Fibroblast of the aortic adventitia (primary cell): ENCODE data around the gene SLC34A3. TPM values are rescaled to one million over a fixed set of nuclear protein-coding genes. Genes with fewer than 3 reads are reported as not detected.

Source experiments
- DNase-seq: peaks from one replicate; pipeline ENCODE4 v3.0.0-alpha.2; 2010; ENCODE audit warnings: low read depth
- H3K4me3 ChIP-seq: 2 replicates; pipeline ENCODE4 v1.5.1; 2011; ENCODE audit warnings: low read depth, mild to moderate bottlenecking, control low read depth, low read length, moderate library complexity
- CTCF ChIP-seq: IDR thresholded peaks from 2 replicates; pipeline ENCODE4 v1.5.1; 2011; ENCODE audit warnings: mild to moderate bottlenecking, low read length, control low read depth, inconsistent platforms; ENCODE audit not compliant: insufficient read depth
- total RNA-seq: library from RNA; depleted of rRNA; stranded (reverse); fragments of >200 nt; gene quantifications from 2 replicates; pipeline ENCODE4 v1.2.3, GENCODE V29; 2012; ENCODE audit warnings: low replicate concordance

The SLC34A3 gene
- total RNA-seq, 1 donor, result not detected

GRCh38 chr9:137218212-137218753 is 12.4 kb upstream of the SLC34A3 start:
- no peak for DNase-seq
- no peak for TF ChIP-seq CTCF

GRCh38 chr9:137218754-137219271 is 11.9 kb upstream of the SLC34A3 start:
- TF ChIP-seq CTCF, result no peak
- H3K4me3 ChIP-seq, result no peak overlapping the region
- peak; percentile 55 for DNase-seq

More at GRCh38 chr9:137218212-137218753, 12.4 kb upstream of the SLC34A3 start:
- H3K4me3 ChIP-seq, result no peak overlapping the region

DNA sequence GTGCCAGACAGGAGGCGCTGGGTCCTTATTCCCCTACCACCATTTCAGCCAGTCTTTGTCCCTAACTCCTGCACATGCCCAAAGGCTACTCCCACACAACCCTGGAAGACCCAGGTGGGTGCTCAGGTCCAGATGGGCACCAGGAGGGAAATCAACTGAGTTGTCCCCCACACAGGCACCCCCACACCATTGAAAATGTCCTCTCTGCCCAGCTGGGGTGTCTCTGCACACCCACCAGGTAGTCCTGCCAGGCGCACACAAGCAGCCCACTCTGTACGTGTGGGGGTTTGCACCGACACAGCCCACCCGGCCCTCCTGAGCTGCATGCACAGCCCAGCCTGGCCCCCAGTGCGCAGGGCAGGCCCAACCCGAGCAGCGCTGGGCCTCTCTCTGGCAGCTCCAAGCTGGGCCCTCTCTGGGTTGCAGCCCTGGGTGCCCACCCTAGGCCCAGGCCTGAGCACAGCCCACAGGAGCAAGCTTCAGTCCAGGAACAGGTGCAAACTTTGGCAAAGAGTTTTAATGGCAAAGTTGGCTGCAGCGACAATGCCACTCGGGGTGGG is 10.9 kb upstream of the SLC34A3 start:
- no peak for DNase-seq
- no peak for TF ChIP-seq CTCF
- H3K4me3 ChIP-seq, result no peak overlapping the region

DNA sequence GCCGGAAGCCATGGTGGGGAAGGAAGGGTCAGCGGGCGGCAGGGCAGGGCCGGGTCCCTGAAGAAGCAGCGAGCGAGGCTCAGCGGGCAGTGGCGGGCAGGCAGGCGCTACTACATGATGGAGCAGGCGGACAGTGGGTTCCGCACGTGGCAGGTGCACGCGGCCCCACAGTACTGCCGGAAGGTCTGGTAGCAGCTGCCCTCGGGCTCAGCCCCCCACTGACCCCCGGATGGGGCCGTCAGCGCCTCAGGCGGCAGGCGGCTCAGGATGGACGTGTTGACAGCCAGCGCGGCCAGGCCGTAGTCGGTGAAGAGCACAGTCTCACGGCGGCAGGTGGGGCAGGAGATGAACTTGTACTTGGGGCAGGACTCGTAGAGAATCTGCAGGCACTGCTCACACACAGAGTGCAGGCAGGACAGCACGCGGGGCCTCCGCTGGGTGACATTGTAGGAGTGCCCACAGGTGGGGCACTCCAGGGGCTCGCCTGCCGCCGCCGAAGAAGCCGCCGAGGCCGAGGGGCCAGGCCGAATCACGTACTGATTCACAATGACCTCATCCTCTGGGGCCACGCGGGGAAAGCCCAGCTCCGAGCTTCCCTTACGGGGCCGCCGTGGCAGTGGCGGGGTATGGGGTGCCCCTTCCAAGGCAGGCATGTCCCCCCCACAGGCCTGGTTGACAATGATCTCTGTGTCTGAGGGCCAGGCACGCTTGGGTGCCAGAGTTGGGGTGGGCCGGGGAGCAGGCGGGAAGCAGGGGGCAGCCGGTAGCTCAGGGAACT is 10.2 kb upstream of the SLC34A3 start:
- TF ChIP-seq CTCF, result no peak
- DNase-seq, result no peak
- H3K4me3 ChIP-seq, result no peak overlapping the region

GRCh38 chr9:137221095-137221505 is 9.6 kb upstream of the SLC34A3 start:
- H3K4me3 ChIP-seq, result no peak overlapping the region
- TF ChIP-seq CTCF, result no peak
- no peak for DNase-seq

DNA sequence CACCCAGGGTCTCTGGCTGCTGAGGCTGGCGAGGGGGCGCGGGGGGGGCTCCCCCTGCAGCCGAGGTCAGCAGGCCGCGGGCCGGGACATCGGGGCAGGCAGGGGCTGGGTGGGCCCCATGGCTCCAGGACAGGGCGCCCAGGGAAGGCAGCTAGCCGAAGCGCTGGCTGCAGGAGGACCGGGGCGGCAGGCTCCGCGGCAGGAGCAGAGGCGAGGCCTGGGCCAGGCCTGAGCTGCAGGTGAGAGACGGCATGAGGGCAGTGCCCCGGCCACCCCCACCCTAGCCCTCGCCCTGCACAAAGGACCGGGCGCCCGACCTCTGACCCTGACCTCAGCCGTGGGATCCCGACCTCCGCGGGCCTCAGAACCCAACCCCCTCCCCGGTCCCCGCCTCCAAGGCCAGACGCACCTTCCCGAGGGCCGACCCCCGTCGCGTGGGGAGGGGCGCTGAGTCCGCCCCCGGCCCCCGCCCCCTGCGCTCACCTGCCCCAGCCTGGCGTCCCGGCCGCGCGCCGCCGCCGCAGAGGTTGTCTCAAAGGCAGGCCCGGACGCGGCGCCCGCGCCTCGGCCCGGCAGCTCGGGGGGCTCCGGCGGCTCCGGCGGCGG is 9.1 kb upstream of the SLC34A3 start:
- H3K4me3 ChIP-seq, result peak overlapping the region; percentile 14
- no peak for DNase-seq
- TF ChIP-seq CTCF, result no peak
